Stimulated activated naive CD8-positive, alpha-beta T cell treated with anti-CD3 and anti-CD28 coated beads, Interleukin-15, Interleukin-2, amounts not matched to agents 100 ng/mL and 50 ng/mL, for 24 hours (primary cell): ENCODE data around the gene LRRC8B.

Experiments
- H3K27ac Mint-ChIP-seq: one replicate; pipeline ENCODE4 v1.8.0; 2021; ENCODE audit warnings: mild to moderate bottlenecking, mixed read lengths
- H3K27me3 Mint-ChIP-seq: one replicate; pipeline ENCODE4 v1.8.0; 2021; ENCODE audit warnings: mixed read lengths
- H3K36me3 Mint-ChIP-seq: one replicate; pipeline ENCODE4 v1.8.0; 2021; ENCODE audit warnings: low read depth, mixed read lengths
- H3K4me1 Mint-ChIP-seq: one replicate; pipeline ENCODE4 v1.8.0; 2021; ENCODE audit warnings: low read depth, mixed read lengths
- H3K4me3 Mint-ChIP-seq: one replicate; pipeline ENCODE4 v1.8.0; 2021; ENCODE audit warnings: mild to moderate bottlenecking, mixed read lengths
- H3K9me3 Mint-ChIP-seq: one replicate; pipeline ENCODE4 v1.8.0; 2021; ENCODE audit warnings: mixed read lengths

LRRC8B gene

GRCh38 chr1:89631816-89632656 lies 107.4 kb downstream of the LRRC8B start:
- Mint-ChIP-seq H3K4me3 (peak overlapping the region; percentile 99), H3K27ac (peak overlapping the region; percentile 93), H3K36me3 (peaks cover 34% of the 10 kb centered on the region), H3K9me3 (no peaks in the 10 kb centered on the region), H3K27me3 (no peaks in the 10 kb centered on the region), H3K4me1 (peaks cover 80% of the 10 kb centered on the region)

GRCh38 chr1:89632657-89633247 lies 108.1 kb downstream of the LRRC8B start, which contains the start of gene LRRC8C:
Gene LRRC8C, plus strand, starts transcription at chr1:89633120. Its CDS starts 53,354 bp downstream, at chr1:89686474.
- H3K36me3 Mint-ChIP-seq = peaks cover 41% of the 10 kb centered on the region
- H3K27me3 Mint-ChIP-seq = no peaks in the 10 kb centered on the region
- peak within 1 kb of the TSS; percentile 99 for H3K4me3 Mint-ChIP-seq
- H3K4me1 Mint-ChIP-seq = peaks cover 80% of the 10 kb centered on the region
- no peaks in the 10 kb centered on the region for H3K9me3 Mint-ChIP-seq
- peak within 1 kb of the TSS; percentile 93 for H3K27ac Mint-ChIP-seq

GRCh38 chr1:89633248-89633799 lies 108.7 kb downstream of the LRRC8B start:
- H3K27me3 Mint-ChIP-seq = no peaks in the 10 kb centered on the region
- peak overlapping the region; percentile 99 for H3K4me3 Mint-ChIP-seq
- peaks cover 80% of the 10 kb centered on the region for H3K4me1 Mint-ChIP-seq
- H3K36me3 Mint-ChIP-seq = peaks cover 47% of the 10 kb centered on the region
- peak overlapping the region; percentile 93 for H3K27ac Mint-ChIP-seq
- no peaks in the 10 kb centered on the region for H3K9me3 Mint-ChIP-seq

DNA sequence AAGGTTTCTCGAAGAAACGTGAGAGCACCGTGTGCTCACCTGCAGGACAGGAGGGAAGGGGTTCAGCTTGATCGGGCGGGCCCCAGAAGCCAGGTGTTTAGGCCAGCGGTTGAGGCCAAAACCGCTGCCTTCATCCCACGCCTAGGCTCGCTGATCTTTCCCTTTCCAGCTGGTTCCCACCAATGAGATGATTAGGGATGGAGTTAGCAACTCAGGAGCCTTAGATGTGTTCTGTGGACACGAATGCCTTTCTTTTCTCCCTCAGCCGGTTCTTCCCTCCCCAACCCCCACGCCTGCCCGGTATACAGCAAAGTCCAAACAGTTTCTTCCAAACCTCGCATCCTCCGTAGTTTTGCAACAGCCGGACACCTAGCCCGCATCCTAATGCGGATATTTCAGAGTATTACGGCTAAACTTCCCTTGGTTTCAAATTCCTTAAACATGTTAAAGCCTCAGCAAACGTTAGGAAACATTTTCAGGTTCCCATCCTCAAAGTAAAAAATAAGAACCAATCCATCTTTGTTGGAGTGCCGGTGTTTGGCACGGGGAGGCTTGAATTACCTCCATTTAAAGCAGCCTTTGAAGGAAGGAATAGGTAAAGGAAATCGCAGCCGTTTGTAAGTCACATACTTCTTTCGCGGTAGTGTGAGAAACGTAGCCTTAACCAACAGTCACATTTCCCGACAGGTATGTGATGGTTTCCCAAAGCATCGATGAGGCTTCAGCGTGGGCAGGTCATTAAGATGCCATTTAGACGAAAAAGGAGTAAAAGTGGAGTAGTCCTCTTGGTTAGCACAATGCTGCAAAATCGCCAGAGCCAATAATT lies 109.4 kb downstream of the LRRC8B start:
- peaks cover 47% of the 10 kb centered on the region for H3K36me3 Mint-ChIP-seq
- no peaks in the 10 kb centered on the region for H3K27me3 Mint-ChIP-seq
- no peaks in the 10 kb centered on the region for H3K9me3 Mint-ChIP-seq
- peak overlapping the region; percentile 99 for H3K4me3 Mint-ChIP-seq
- peaks cover 76% of the 10 kb centered on the region for H3K4me1 Mint-ChIP-seq
- H3K27ac Mint-ChIP-seq = peak overlapping the region; percentile 93

GRCh38 chr1:89635825-89636815 lies 111.5 kb downstream of the LRRC8B start:
- Mint-ChIP-seq H3K9me3 (no peaks in the 10 kb centered on the region), H3K4me1 (peaks cover 71% of the 10 kb centered on the region), H3K27me3 (no peaks in the 10 kb centered on the region), H3K4me3 (peak overlapping the region; percentile 75), H3K27ac (peak overlapping the region; percentile 93), H3K36me3 (peaks cover 47% of the 10 kb centered on the region)

DNA sequence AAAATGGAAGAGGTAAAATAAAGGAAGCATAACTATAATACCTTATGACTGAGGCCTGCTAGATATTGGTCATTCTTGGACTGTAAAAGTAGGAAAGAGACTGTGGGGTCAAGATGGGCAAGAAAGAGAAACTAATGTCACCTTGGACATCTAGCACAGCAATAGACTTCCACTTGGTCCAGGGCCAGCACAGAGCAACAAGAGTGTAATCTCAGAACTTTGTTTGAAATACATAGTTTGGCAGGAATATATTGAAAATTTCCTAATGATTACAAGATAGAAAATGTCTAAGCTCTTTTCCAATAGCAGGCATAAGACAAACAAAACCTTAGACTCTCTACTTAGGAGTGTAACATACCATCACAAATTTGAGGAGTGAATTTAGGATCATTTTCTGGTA lies 112.9 kb downstream of the LRRC8B start:
- H3K4me1 Mint-ChIP-seq = peaks cover 71% of the 10 kb centered on the region
- no peaks in the 10 kb centered on the region for H3K9me3 Mint-ChIP-seq
- no peaks in the 10 kb centered on the region for H3K27me3 Mint-ChIP-seq

GRCh38 chr1:89640440-89640839 lies 115.8 kb downstream of the LRRC8B start:
- Mint-ChIP-seq H3K27me3 (no peaks in the 10 kb centered on the region), H3K27ac (peak overlapping the region; percentile 10), H3K4me3 (no peak overlapping the region), H3K9me3 (peaks cover 5% of the 10 kb centered on the region), H3K4me1 (peaks cover 88% of the 10 kb centered on the region), H3K36me3 (peaks cover 63% of the 10 kb centered on the region)

More for the DNA sequence above, 112.9 kb downstream of the LRRC8B start:
- H3K36me3 Mint-ChIP-seq = peaks cover 58% of the 10 kb centered on the region
- peak overlapping the region; percentile 56 for H3K4me3 Mint-ChIP-seq
- peak overlapping the region; percentile 93 for H3K27ac Mint-ChIP-seq

GRCh38 chr1:89641781-89642180 lies 117.2 kb downstream of the LRRC8B start:
- peaks cover 12% of the 10 kb centered on the region for H3K9me3 Mint-ChIP-seq
- no peak overlapping the region for H3K4me3 Mint-ChIP-seq
- no peaks in the 10 kb centered on the region for H3K27me3 Mint-ChIP-seq
- peak overlapping the region; percentile 69 for H3K27ac Mint-ChIP-seq
- peaks cover 78% of the 10 kb centered on the region for H3K4me1 Mint-ChIP-seq
- peaks cover 63% of the 10 kb centered on the region for H3K36me3 Mint-ChIP-seq

GRCh38 chr1:89643577-89643976 lies 118.9 kb downstream of the LRRC8B start:
- H3K27ac Mint-ChIP-seq = peak overlapping the region; percentile 45
- H3K9me3 Mint-ChIP-seq = peaks cover 12% of the 10 kb centered on the region
- H3K4me1 Mint-ChIP-seq = peaks cover 72% of the 10 kb centered on the region
- H3K4me3 Mint-ChIP-seq = no peak overlapping the region
- H3K36me3 Mint-ChIP-seq = peaks cover 59% of the 10 kb centered on the region
- no peaks in the 10 kb centered on the region for H3K27me3 Mint-ChIP-seq

- peaks cover 12% of the 10 kb centered on the region for H3K9me3 Mint-ChIP-seq
- peak overlapping the region; percentile 71 for H3K27ac Mint-ChIP-seq
- peaks cover 75% of the 10 kb centered on the region for H3K4me1 Mint-ChIP-seq
- no peaks in the 10 kb centered on the region for H3K27me3 Mint-ChIP-seq
- no peak overlapping the region for H3K4me3 Mint-ChIP-seq
- peaks cover 61% of the 10 kb centered on the region for H3K36me3 Mint-ChIP-seq
These were observed 119.6 kb downstream of the LRRC8B start for GRCh38 chr1:89644119-89644814.

DNA sequence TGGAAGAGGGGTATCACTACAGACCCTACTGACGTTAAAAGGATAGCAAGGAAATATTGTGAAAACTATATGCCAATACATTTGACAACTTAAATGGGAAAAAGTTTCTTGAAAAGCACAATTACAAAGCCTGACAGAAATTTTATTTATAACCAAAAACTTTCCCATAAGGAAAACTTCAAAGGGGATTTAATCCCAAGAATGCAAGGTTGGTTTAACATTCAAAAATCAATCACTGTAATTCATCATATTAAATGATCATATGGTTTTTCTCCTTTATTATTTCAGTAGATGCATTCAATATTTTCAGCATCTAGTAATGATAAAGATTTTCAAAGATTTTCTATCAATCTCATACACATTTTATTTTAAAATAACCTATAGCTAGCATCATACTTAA lies 121.6 kb downstream of the LRRC8B start:
- H3K36me3 Mint-ChIP-seq = peaks cover 73% of the 10 kb centered on the region
- H3K4me1 Mint-ChIP-seq = peaks cover 80% of the 10 kb centered on the region
- peaks cover 12% of the 10 kb centered on the region for H3K9me3 Mint-ChIP-seq
- H3K27ac Mint-ChIP-seq = no peak overlapping the region
- H3K27me3 Mint-ChIP-seq = no peaks in the 10 kb centered on the region
- H3K4me3 Mint-ChIP-seq = no peak overlapping the region
